ENCODE measurements around the gene B3GALT6.

Gene B3GALT6

DNA sequence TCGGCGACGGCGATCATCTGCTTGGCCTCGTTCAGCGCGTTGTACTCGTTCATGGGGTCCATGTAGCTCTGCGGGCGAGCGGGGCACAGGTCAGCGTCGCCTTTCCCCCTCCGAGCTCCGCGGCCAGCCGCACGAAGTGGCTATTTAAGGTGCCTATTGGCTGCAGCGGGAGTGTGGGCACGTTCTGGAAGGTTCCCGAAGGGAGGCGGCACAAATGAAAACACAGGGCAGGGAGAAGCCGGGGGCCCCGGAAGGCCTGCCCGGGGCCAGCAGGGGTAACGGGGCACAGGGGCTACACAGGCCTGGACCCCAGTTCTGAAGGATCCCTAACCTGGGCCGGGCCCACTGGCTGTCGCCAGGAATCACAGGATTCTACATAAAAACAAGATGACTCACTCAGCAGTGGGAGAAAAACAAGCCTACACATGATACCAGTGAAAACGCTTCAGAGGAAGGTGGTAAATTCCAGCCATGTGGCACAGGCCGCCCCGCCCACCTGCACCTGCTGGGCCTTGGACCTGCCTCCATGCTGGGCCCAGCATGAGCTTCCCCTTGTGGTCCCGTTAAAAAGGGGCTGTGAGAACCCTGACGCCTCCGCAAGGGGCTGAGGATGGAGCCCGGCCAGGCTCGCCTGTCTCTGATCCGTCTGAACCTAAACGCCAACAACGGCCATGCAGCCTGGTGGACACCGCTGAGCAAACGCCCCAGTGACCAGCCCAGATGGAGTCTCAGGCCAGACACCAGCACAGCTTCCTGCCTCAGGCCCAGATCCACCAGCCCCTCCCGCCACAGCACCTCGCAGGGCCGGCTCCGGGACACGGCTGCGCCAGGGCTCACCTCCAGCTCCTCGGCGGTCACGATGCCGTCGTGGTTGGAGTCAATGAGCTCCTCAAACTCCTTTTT, 14.2 kb upstream of the B3GALT6 start:
- DNase-seq, result no peak

DNA sequence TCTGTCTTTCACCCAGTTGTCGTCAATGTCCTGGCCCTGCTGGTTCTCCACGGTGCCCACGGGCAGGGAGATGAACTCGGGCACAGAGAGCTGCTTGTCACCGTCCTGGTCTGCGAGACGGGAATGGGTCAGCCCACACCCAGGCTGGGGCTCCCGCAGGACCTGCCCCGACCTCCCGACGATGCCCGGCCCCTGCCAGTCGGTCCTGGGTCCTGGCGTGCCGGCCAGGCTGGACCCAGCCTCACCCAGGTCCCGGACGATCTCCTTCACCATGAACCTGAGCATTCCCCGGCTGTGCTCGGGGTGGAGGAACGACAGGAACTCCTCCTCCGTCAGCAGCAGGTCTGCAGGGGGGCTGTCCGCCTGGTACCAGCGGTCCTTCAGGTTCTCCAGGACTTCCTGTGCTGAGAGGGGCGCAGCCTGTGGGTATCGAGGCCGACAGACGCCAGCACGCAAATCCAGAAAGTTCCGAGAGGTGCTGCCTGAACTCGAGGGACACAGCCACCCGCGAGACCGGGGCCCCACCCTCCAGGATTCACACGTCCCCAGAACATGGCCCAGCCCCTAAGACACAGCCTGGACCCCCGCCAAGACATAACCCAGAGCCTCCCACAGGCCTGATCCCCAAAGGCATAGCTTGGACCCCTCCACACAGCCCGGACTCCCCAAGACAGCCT, 13.4 kb upstream of the B3GALT6 start:
- no peak for DNase-seq

DNA sequence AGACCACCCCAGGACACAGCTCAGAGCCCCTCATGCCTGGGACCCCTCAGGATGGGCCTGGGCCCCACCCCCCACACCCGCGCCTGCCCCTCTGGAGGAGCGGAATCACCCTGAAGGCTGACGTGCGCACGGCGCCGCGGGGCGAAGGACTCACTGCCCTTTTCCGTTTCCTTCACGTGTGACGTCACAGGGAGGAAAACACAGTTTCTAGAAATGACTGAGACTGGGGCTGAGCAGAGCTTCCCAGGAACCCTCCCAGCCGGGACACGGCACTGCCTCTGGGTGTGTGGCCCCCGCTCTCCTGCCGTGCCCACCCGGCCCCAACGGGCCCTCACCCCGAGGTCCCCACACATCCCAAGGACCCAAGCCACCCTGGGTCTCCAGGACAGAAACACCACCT, 12.7 kb upstream of the B3GALT6 start:
- DNase-seq, result no peak

DNA sequence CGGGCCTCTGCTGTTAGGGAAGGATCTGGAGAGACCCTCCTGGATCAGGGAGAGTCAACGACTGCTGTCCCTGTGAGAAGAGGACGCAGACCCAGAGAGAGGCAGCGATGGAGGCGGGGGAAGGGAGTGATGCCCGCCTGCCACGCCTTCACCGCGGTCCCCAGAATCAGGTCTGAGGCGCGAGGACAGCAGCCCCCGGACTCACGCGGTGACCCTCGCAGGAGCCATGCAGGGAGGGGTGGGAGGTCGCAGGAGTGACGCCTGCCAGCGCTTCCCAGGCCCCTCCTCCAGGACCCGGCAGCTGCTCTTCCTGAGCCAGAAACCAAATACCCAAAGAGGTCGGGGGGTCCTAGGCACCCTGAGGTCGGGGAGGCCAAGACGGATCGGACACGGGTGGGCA, 11.8 kb upstream of the B3GALT6 start:
- no peak for DNase-seq

DNA sequence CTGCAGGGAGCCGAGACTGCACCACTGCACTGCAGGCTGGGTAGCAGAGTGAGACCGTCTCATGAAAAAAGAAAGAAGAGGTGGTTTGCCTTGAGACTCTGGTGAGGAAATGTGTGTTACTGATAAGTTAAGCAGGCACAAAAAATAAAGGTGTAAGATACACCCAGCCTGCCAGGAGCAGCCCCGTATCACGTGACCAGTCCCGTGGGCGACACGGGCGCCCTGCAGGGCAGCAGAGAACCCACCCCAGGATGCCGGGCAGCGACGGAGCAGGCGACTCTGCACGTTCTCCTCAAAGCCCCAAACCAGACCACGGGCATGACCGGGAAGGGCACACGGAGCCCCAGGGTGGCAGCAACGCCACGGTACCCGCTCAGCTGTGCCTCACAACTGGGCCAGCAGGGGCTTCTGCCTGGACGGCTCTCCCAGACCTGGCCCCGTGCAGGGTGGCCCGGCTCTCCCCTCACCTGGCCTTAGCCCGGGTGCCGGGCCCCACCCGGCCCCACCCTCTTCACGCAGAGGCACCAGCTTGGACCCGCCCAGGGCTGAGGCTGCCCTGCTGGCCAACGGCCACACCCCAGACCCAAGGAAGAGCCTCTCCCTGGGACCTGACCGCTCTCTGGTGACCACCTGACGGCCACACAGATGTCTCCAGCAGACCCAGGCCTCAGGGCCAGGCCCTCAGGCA, 10.0 kb upstream of the B3GALT6 start:
- DNase-seq, result no peak

DNA sequence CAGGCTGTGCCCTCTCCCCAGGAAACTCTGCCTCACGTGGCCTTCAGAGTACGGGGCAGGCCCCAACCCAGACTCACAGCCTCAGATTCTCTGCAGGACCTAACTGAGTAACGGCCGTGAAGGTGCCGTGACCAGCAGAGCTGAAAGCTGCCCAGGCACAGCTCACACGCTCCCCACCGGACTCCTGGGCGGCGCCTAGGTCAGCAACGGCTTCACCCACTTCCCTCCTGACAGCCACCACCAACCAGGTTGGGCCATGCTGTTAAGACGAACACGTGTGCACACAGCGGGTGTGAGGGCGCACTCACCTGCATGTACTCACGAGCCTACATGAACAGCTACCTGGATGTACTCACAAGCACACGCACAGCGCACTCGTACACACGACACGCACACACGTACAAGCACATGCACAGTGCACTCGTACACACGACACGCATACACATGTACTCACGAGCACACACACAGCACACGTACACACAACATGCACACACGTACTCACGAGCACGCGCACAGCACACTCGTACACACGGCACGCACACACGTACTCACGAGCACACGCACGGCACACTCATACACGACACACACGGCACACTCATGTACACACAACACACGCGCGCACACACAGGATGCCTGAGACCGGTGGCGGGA, 9.3 kb upstream of the B3GALT6 start:
- no peak for DNase-seq

DNA sequence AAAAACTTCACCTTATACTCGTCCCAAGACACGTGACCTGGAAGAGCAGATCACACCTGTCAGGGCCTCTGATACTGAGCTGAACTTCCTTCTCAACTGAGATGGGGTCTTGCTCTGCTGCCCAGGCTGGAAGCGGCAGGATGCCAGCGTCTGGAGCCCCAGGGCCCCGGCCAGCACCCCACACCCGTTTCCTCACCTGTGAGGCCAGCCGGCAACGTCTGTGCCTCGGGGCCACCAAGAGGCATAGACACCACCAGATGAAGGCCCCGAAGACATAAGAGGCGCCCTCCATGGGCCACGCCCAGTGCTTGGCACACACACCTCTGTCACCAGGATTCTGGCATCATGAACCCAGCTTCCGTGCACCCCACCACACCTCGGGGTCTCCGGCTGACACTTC, 8.7 kb upstream of the B3GALT6 start:
- DNase-seq, result no peak

DNA sequence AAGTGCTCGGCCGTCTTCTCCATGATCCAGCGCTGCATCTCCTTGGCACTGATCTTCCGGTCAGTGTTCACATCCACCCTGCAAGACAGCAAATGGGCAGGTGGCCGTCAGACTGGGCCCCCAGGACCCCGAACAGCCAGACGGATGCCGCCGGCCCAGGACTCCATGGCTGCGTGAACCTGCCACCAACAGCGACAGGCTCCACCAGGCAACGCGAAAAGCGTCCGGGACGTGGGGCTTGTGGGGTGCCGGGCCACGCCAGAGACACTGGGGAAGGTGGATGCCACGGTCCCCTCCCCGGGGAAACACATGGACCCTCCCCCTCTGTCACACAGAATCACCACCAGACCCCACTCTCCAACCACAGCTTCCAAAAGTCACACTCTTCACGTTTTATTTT, 8.1 kb upstream of the B3GALT6 start:
- no peak for DNase-seq

DNA sequence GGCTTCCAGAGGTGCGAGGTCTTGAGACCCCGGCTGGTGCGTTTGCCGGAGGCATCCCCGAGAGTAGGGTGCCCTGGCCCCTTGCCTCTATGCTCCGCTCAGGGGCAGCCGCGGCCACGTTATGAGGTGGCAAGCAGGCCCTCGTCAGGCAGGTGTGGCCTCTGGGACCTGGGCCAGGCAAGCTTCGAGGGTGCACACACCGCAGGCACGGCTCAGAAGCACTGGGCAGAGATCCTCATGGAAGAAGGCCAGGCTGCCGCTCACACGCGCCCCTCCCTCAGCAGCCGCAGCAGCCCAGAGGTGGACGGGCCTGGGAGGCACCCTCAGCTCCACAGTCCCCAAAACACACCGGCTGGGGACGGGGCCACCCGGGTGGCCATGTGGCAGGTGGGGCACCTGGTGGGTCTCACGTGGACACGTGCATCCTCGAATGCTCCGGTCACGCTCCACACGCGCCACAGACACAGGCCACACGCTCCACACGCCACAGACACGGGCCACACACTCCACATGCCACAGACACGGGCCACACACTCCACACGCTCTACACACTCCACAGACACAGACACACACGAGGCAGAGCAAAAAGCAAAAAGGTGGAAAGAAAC, 6.7 kb upstream of the B3GALT6 start:
- DNase-seq, result no peak

DNA sequence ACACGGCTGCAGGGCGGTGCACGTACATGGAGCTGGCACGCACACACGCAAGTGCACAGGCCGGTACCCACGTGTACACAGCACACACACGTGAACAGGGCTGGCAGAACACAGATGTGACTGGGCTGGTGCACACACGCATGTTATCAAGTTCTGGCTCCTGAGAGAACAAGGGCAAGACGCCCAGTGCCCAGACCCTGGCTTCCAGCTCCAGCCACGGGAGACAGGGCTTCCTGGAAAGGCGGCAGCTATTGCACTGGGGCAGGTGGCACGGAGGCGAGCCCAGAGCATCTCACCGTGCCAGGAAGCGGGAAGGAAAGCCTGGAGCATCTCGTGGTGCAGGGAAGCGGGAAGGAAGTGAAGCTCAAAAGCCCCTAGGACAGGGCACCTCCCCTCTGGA, 6.1 kb upstream of the B3GALT6 start:
- DNase-seq, result no peak

DNA sequence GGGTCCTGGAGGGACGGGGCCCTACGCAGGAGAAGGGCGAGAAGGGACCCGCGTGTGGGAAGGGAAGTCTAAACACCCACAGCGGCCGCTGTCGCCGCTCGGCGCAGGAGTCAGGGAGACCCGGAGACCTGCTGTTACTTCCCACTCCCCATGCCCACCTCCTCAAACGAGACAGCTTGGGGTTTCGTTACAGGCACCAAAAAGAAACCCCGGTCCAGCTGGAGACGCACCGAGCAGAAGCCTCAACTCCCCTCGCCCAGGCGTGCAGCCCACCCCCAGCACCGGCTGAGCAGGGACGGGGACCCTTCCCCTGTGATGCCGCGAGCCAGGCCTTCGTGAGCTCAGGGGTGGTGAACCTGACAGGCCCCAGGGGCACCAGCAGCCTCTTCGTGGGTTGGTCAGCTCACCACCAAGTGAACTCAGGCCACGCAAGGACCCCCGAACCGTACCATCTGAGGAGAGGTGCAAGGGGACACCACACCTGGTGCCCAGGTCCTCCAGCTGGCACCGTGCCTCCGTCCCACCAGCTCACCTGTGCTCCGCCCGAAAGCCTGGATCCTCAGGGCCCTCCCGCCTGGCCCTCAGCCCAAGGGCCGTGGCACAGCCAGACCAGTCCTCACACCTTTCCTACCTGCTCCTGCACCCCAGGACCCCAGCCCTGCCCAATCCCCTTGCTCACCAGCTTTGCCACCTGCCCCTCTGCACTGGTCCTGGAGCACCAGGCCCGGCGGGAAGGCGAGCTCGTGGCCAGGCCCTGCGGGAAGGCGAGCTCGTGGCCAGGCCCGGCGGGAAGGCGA, 5.3 kb upstream of the B3GALT6 start:
- no peak for DNase-seq

DNA sequence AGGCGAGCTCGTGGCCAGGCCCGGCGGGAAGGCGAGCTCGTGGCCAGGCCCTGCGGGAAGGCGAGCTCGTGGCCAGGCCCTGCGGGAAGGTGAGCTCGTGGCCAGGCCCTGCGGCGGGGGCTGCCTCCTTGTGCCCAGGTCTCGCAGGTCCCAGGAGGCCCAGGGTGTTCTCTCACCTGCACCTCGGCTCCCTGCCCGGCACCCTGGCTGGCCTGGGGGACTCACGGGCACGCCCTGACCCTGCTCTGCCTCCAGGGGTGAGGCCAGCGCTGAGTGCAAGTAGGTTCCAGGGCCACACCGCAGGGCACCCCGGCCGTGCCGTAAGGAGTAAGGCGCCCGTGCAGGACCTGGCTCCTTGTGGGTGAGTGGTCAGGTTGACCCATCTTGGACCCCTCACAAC, 4.7 kb upstream of the B3GALT6 start:
- DNase-seq, result no peak

DNA sequence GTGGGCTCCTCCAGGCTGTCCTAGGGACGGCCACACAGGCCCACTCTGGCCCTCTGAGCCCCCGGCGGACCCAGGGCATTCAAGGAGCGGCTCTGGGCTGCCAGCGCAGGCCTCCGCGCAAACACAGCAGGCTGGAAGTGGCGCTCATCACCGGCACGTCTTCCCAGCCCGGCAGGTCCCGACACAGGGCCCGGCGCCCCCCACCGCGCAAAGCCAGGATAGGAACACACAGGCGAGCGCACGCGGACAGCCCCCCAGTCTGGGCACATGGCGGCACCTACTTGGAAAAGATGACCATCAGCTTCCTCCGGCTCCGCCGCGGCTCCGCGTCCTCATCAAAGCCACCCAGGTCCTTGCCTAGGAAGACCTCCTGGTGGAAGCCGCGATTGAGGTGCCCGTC, 3.9 kb upstream of the B3GALT6 start:
- no peak for DNase-seq

DNA sequence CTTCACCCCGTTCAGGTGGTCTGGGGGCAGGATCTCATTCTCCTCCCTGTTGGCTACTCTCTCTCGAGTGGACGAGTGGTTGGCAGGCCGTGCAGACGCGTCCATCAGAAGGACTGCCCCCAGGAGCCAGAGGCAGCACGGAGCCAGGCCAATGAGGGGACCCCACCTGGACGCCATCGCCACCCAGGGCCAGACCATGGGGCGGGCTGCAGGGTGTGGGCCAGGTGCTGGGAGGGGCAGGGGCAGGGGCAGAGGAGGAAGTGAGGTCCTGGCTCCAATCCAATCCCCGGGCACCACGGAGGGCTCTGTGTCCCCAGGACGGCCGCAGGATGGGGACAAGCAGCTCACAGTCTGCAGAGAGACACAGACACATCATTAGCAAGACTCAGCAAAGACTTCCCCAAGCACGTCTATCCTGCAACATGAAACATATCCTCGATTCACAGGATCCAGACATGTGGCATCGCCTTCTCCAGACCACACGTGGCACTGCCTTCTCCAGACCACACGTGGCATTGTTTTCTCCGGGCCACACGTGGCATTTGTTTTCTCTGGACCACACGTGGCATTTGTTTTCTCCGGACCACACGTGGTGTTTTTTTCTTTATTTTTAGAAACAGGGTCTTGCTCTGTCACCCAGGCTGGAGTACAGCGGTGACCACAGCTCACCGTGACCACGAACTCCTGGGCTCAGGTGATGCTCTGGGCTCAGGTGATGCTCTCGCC, 3.3 kb upstream of the B3GALT6 start:
- DNase-seq, result no peak

DNA sequence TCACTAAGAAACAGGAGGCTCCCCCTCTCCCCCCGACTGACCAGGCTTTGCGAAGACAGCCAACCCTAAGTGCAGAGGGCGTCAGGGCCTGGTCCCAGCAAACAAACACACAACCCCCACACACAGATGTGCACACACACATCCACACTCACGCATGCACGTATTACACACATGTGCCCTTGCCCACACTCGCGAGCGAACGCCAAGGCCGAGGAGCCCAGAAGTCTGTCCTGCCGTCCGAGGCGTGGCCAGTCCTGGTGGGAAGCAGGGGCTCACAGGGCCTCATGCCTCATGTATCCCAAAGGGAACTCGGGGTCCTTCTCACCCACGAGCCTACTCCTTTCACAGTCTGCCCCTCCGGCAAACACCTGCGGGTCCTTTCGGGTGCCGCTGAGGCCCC, 2.3 kb upstream of the B3GALT6 start:
- no peak for DNase-seq

DNA sequence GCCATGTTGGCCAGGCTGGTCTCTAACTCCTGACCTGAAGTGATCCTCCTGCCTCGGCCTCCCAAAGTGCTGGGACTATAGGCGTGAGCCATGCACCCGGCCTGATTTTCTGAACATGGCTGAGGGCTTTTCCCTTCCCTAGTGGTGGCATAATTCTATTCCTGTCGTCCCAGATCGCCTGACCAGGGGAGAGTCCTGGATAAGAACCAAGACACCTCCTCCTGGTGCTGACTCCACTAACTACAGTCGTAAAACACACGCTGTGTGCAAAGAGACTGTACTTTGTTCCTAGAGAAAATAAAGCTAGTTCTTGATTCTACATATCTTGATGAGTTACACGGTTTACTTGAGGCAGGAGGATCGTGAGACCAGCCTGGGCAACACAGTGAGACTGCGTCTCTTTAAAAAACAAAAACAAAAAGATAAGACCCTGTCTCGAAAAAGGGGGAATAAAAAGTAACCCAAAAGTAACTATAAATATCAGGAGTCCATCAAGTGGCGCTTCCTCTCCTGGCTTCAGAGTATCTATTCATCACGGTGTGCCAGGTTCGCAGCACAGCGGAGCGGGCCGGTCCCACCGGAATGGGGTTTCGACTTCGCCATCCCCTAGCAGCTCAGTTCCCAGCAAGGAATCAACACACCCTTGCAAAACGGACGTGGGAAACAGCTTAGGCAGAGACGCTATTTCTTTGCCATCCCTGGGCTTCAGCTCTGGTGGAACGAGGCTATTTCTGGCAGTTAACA, 1.2 kb upstream of the B3GALT6 start:
- no peak for DNase-seq

DNA sequence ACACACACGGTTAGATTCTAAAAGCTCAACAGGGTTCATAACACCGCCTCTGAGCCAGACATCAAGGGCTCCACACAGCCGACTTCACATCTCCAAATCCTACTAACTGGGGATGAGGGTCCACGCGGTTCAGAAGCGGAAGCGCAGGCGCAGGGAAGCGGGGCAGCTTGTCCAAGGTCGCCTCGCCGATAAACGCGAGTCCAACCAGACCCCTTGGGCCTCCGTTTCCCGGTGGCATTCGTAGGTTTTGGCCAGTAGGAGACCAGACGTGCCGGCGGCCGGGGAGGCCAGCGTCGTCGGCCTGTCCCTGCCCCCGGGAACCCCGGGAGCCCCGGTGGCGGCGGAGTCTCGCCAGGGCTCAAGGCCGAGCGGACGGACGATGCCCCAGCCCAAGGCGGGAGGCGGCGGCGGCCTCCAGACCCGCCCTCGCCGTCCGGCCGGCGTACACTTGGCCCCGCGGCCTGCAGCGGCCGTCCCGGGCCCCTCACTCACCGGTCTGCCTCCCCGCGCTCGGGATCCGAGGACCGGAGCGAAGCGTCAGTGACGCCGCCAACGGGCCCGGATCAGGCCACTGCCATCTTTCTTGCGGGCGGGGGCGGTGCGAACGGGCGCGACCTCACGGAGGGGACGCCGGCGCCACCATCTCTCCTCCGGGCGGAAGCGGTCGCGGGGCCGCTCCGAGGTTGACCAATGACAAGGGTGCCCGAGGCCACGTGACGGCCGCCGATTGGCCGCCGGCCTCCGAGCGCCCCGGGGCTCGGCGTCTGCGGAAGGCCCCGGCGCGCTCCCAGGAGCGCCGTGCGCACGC, 433 bp upstream of the B3GALT6 start, which contains the start of gene SDF4:
TSS of gene SDF4 (minus strand) at position 602 of the 808 bp plus-strand sequence. CDS start 3,229 bp downstream, outside the sequence.
- peak; percentile 95 for DNase-seq

DNA sequence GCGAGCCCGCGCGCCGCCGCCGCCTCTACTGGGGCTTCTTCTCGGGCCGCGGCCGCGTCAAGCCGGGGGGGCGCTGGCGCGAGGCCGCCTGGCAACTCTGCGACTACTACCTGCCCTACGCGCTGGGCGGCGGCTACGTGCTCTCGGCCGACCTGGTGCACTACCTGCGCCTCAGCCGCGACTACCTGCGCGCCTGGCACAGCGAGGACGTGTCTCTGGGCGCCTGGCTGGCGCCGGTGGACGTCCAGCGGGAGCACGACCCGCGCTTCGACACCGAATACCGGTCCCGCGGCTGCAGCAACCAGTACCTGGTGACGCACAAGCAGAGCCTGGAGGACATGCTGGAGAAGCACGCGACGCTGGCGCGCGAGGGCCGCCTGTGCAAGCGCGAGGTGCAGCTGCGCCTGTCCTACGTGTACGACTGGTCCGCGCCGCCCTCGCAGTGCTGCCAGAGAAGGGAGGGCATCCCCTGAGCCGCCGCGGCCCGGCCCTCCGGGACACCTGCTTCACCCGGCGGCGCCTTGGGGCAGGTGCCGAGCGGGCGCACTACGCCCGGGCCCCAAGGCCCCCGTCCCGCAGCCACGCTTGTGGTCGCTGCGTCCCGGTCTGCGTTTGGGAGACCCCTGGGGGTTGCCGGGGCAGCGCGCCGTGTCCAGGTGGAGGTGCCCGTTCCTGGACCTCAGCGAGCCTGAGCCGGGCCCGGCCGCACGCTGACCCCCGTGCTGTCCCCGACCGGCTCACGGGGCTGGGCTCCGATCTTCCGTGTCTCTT, 944 bp downstream of the B3GALT6 start:
- no peak for DNase-seq

DNA sequence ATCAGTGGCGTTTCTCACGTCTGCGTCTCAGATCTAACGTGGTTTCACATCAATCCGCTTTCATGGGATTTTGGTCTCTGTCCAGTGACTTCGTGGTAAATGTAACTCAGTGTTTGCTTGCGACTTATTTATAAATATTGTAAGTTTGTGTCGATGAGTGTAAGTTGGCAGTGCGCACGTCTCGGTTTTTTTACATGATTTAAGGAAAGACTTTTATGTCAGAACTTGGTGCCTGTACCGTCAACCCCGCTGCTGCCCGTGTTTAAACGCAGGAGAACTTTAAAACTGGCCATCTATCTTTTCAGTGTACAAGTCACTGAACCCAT, 1.5 kb downstream of the B3GALT6 start:
- DNase-seq, result no peak
